Tibial artery (tissue), 4 donors: Measurements from ENCODE around the gene GNB1.

Experiments
- DNase-seq, 2 donors: peaks; one replicate each; pipeline ENCODE4 v3.0.0-alpha.2; 2019
- H3K27ac ChIP-seq, 2 donors: fragments of 200-600 bp; sonication (generic) in 1 of 2; 1 replicate in 1 of 2; 2 replicates in 1 of 2; pipeline ENCODE4 v1.5.1; 2018 to 2019; ENCODE audit warnings: mild to moderate bottlenecking in 1 of 2
- H3K27me3 ChIP-seq, 2 donors: fragments of 200-600 bp; sonication (generic) in 1 of 2; one replicate each; pipeline versions ENCODE4 v1.5.1 to v1.6.0; 2016 to 2019
- H3K36me3 ChIP-seq, 3 donors: fragments of 200-600 bp; sonication (generic) in 2 of 3; one replicate each; pipeline ENCODE4 v1.5.1; 2016 to 2019; ENCODE audit warnings: mild to moderate bottlenecking in 2 of 3
- H3K4me1 ChIP-seq, 4 donors: fragments of 200-600 bp; sonication (generic) in 2 of 4; 1 replicate in 3 of 4; 2 replicates in 1 of 4; pipeline ENCODE4 v1.5.1; 2016 to 2019
- H3K4me3 ChIP-seq, 2 donors: fragments of 200-600 bp; sonication (generic) in 1 of 2; 1 replicate in 1 of 2; 2 replicates in 1 of 2; pipeline ENCODE4 v1.5.1; 2018 to 2019; ENCODE audit warnings: mild to moderate bottlenecking in 2 of 2
- H3K9me3 ChIP-seq, 3 donors: fragments of 200-600 bp; sonication (generic) in 1 of 3; one replicate each; pipeline ENCODE4 v1.5.1; 2016 to 2019
- CTCF ChIP-seq, 2 experiments: fragments of 200-600 bp in 1 of 2; fragments of 450-650 bp in 1 of 2; IDR thresholded peaks; one replicate each; pipeline ENCODE4 v1.5.1; 2017 to 2019; ENCODE audit warnings: antibody characterized with exemption in 2 of 2, mild to moderate bottlenecking in 1 of 2, moderate library complexity in 1 of 2
- intact Hi-C: fragments of 100-400 bp; cut with DNase I; formaldehyde crosslinking; loops from one replicate; pipeline ENCODE4 v1.15.0; 2023; ENCODE audit warnings: low total_unique reads

Gene GNB1

GRCh38 chr1:1759456-1760344 is 131.2 kb downstream of the GNB1 start:
- peaks cover 80 to 99% (median 98%) of the 10 kb centered on the region in 3 donors for H3K36me3 ChIP-seq
- H3K4me3 ChIP-seq: no peak overlapping the region
- intact Hi-C loops: no loop called here
- no peaks in the 10 kb centered on the region for H3K9me3 ChIP-seq
- DNase-seq: no peak
- H3K27ac ChIP-seq: no peak overlapping the region
- no peak for TF ChIP-seq CTCF (IDR thresholded peaks at IDR 0.05)
- no peaks in the 10 kb centered on the region for H3K27me3 ChIP-seq
- peaks cover 0 to 26% (median 0%) of the 10 kb centered on the region in 4 donors for H3K4me1 ChIP-seq

GRCh38 chr1:1758692-1759455 is 132.0 kb downstream of the GNB1 start:
- no peak overlapping the region for H3K4me3 ChIP-seq
- intact Hi-C loops: no loop called here
- H3K27ac ChIP-seq: no peak overlapping the region
- H3K36me3 ChIP-seq: peaks cover 80 to 99% (median 98%) of the 10 kb centered on the region in 3 donors
- H3K4me1 ChIP-seq: peaks cover 0 to 23% (median 0%) of the 10 kb centered on the region in 4 donors
- DNase-seq: no peak
- TF ChIP-seq CTCF (IDR thresholded peaks at IDR 0.05): no peak
- no peaks in the 10 kb centered on the region for H3K9me3 ChIP-seq
- no peaks in the 10 kb centered on the region for H3K27me3 ChIP-seq

- no peak for TF ChIP-seq CTCF (IDR thresholded peaks at IDR 0.05)
- Histone ChIP-seq H3K27me3 (no peaks in the 10 kb centered on the region), H3K27ac (no peak overlapping the region), H3K9me3 (no peaks in the 10 kb centered on the region), H3K36me3 (peaks cover 84 to 99% (median 98%) of the 10 kb centered on the region in 3 donors), H3K4me3 (no peak overlapping the region), H3K4me1 (peaks cover 0 to 23% (median 0%) of the 10 kb centered on the region in 4 donors)
- intact Hi-C loops: no loop called here
- DNase-seq: no peak
Observed at GRCh38 chr1:1758059-1758621, 132.7 kb downstream of the GNB1 start.

GRCh38 chr1:1757422-1758058 is 133.3 kb downstream of the GNB1 start:
- H3K4me3 ChIP-seq: no peak overlapping the region
- no peak for DNase-seq
- no peaks in the 10 kb centered on the region for H3K9me3 ChIP-seq
- peaks cover 90 to 99% (median 98%) of the 10 kb centered on the region in 3 donors for H3K36me3 ChIP-seq
- H3K27ac ChIP-seq: no peak overlapping the region
- H3K4me1 ChIP-seq: peaks cover 0 to 19% (median 0%) of the 10 kb centered on the region in 4 donors
- no peak for TF ChIP-seq CTCF (IDR thresholded peaks at IDR 0.05)
- no peaks in the 10 kb centered on the region for H3K27me3 ChIP-seq
- intact Hi-C loops: no loop called here
